H1 (cell line): ENCODE data around the gene DGAT2. TPM values are rescaled to one million over a fixed set of nuclear protein-coding genes. Genes with fewer than 3 reads are reported as not detected.

Experiments
- BRCA1 ChIP-seq: IDR thresholded peaks from 2 replicates; pipeline ENCODE4 v1.6.1; 2012; ENCODE audit warnings: low read depth, low read length, improper control_type of control experiment
- CHD1 ChIP-seq: IDR thresholded peaks from 2 replicates; pipeline ENCODE4 v1.6.1; 2012; ENCODE audit warnings: low read depth, low read length, improper control_type of control experiment
- CHD7 ChIP-seq: fragments of 300-600 bp; sonication (generic); IDR thresholded peaks from 2 replicates; pipeline ENCODE4 v1.7.1; 2012; ENCODE audit warnings: low read length, moderate library complexity, mild to moderate bottlenecking, inconsistent platforms; ENCODE audit not compliant: insufficient replicate concordance
- EGR1 ChIP-seq: IDR thresholded peaks from 2 replicates; pipeline ENCODE4 v1.6.1; 2011; ENCODE audit warnings: low read depth, low read length, borderline replicate concordance
- EZH2 ChIP-seq: fragments of 200-600 bp; sonication (generic); IDR thresholded peaks from 2 replicates; pipeline ENCODE4 v1.7.1; 2012; ENCODE audit warnings: low read depth, mild to moderate bottlenecking, moderate library complexity, low read length, inconsistent platforms; ENCODE audit not compliant: severe bottlenecking
- HDAC6 ChIP-seq: IDR thresholded peaks from one replicate; pipeline ENCODE4 v1.7.1; 2012; ENCODE audit warnings: low read depth, mild to moderate bottlenecking, inconsistent platforms, low read length, moderate library complexity
- SP2 ChIP-seq: IDR thresholded peaks from 2 replicates; pipeline ENCODE4 v1.6.1; 2012; ENCODE audit warnings: mild to moderate bottlenecking, low read length, inconsistent platforms
- TAF1 ChIP-seq: IDR thresholded peaks from 2 replicates; pipeline ENCODE4 v1.6.1; 2011; ENCODE audit warnings: mild to moderate bottlenecking, low read depth, low read length
- TAF7 ChIP-seq: optimal IDR thresholded peaks from 2 replicates; pipeline ENCODE3; 2011; ENCODE audit warnings: low read depth, mild to moderate bottlenecking, inconsistent platforms, low read length, moderate library complexity, borderline replicate concordance
- polyA plus RNA-seq, 7 experiments: library from polyadenylated mRNA; depleted of rRNA in 3 of 7; stranded (reverse) in 5 of 7; unstranded in 2 of 7; fragments of >200 nt in 5 of 7; fragments of 200-250 nt in 2 of 7; gene quantifications; 1 replicate in 5 of 7; 2 replicates in 1 of 7; 4 replicates in 1 of 7; pipeline versions ENCODE4 v1.2.1 to v1.2.3, GENCODE V29; 2011 to 2013; ENCODE audit warnings: missing spikeins in 2 of 7, mixed read lengths in 2 of 7
- total RNA-seq: library from RNA; stranded (reverse); fragmentation: NEBNext Ultra II Directional; extraction: Animal tissue kit (Norgen Biotek cat#: 25700); gene quantifications from 2 replicates; pipeline ENCODE4 v1.2.1, GENCODE V29; 2021
- TF ChIP-seq, protein P1 (sequence below), 3 experiments: IDR thresholded peaks; 1 replicate in 2 of 3; 2 replicates in 1 of 3; pipeline versions ENCODE4 v1.5.1 to v1.6.1; 2011; ENCODE audit warnings: low read length in 3 of 3, mild to moderate bottlenecking in 3 of 3, inconsistent platforms in 2 of 3, low read depth in 1 of 3, moderate library complexity in 1 of 3; ENCODE audit not compliant: insufficient read depth in 1 of 3; ENCODE audit errors: control extremely low read depth in 1 of 3

The DGAT2 gene
- total and polyA plus RNA-seq, 2 of the 8 experiments (the other 6 are each of a cell fraction or from before 2014, with no cell fraction given), result 3.2 to 5.9 TPM

DNA sequence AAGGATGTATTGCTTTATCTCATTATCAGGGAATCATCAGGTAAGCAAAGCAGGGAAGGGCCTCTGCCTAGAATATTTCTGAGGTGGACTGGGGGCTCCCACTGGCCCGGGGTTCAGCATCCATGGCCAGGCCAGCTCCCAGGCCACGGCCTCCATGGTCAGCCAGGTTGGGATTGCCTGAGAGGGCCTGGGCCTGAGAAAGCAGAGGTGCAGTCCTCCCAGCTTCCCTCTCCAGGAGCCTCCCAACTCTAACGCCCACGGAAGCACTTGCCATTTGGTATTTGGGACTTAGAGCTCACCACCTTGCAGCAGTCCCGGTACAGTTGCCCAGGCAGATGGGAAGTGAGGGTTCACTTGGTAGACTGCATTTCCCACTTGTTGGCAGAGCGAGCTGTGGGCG is 12.7 kb downstream of the DGAT2 start (continued):
- TF ChIP-seq CHD7, result no peak
- no peak for TF ChIP-seq BRCA1
- TF ChIP-seq SP2, result no peak
- TF ChIP-seq TAF1, result no peak
- TF ChIP-seq EZH2, result no peak
- no peak for TF ChIP-seq EGR1
- TF ChIP-seq CHD1, result no peak
- TF ChIP-seq, protein P1, sequence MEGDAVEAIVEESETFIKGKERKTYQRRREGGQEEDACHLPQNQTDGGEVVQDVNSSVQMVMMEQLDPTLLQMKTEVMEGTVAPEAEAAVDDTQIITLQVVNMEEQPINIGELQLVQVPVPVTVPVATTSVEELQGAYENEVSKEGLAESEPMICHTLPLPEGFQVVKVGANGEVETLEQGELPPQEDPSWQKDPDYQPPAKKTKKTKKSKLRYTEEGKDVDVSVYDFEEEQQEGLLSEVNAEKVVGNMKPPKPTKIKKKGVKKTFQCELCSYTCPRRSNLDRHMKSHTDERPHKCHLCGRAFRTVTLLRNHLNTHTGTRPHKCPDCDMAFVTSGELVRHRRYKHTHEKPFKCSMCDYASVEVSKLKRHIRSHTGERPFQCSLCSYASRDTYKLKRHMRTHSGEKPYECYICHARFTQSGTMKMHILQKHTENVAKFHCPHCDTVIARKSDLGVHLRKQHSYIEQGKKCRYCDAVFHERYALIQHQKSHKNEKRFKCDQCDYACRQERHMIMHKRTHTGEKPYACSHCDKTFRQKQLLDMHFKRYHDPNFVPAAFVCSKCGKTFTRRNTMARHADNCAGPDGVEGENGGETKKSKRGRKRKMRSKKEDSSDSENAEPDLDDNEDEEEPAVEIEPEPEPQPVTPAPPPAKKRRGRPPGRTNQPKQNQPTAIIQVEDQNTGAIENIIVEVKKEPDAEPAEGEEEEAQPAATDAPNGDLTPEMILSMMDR (IDR thresholded peaks at IDR 0.05; ENCODE audit: control extremely low read depth in 1 of 3, insufficient read depth in 1 of 3, low read depth in 1 of 3, low read length in 3 of 3), result no peak
- no peak for TF ChIP-seq HDAC6
- TF ChIP-seq TAF7, result no peak
